Small intestine (tissue), 7 donors: ENCODE results near the gene LINC01488. TPM values are rescaled to one million over a fixed set of nuclear protein-coding genes. Genes with fewer than 3 reads are reported as not detected.

ENCODE experiments used
- DNase-seq, 2 donors: peaks; one replicate each; pipeline versions ENCODE4 v3.0.0 to v3.0.0-alpha.2; 2013
- FAIRE-seq: peaks from 2 replicates; lab custom pipeline; 2012; peaks lifted over from hg19 to GRCh38; lab: Jason Lieb, UNC
- H3K27ac ChIP-seq, 3 donors: one replicate each; pipeline ENCODE4 v1.5.1; 2013; ENCODE audit warnings: low read length in 2 of 3, mild to moderate bottlenecking in 2 of 3, control low read depth in 1 of 3, inconsistent platforms in 1 of 3, low read depth in 1 of 3, moderate library complexity in 1 of 3
- H3K27me3 ChIP-seq, 3 donors: one replicate each; pipeline ENCODE4 v1.6.1; 2013; ENCODE audit warnings: low read length in 3 of 3, inconsistent platforms in 1 of 3; ENCODE audit not compliant: control insufficient read depth in 3 of 3, insufficient read depth in 3 of 3
- H3K36me3 ChIP-seq, 3 donors: one replicate each; pipeline ENCODE4 v1.6.1; 2013; ENCODE audit warnings: low read length in 3 of 3, inconsistent platforms in 1 of 3, low read depth in 1 of 3, mild to moderate bottlenecking in 1 of 3, moderate library complexity in 1 of 3; ENCODE audit not compliant: control insufficient read depth in 3 of 3, insufficient read depth in 2 of 3
- H3K4me1 ChIP-seq, 3 donors: one replicate each; pipeline ENCODE4 v1.6.1; 2013; ENCODE audit warnings: low read length in 2 of 3, inconsistent platforms in 1 of 3, low read depth in 1 of 3, mild to moderate bottlenecking in 1 of 3, moderate library complexity in 1 of 3; ENCODE audit not compliant: control insufficient read depth in 3 of 3, insufficient read depth in 2 of 3
- H3K4me3 ChIP-seq, 3 donors: one replicate each; pipeline ENCODE4 v1.5.1; 2013; ENCODE audit warnings: low read length in 3 of 3, control low read depth in 1 of 3, inconsistent platforms in 1 of 3, low read depth in 1 of 3, mild to moderate bottlenecking in 1 of 3, moderate library complexity in 1 of 3
- H3K9me3 ChIP-seq, 2 donors: one replicate each; pipeline ENCODE4 v1.6.1; 2013; ENCODE audit warnings: low read depth in 1 of 2, low read length in 1 of 2; ENCODE audit not compliant: control insufficient read depth in 2 of 2, insufficient read depth in 1 of 2
- WGBS, 3 donors: extraction: QIAGEN DNeasy Blood & Tissue Kit; methylation state at CpG; one replicate each; pipeline ENCODE4 v1.1.7; 2013; 5-methylcytosine and 5-hydroxymethylcytosine counted together
- polyA plus RNA-seq, 4 donors: library from polyadenylated mRNA; stranded (reverse) in 3 of 4; unstranded in 1 of 4; fragments of 200-250 nt in 3 of 4; fragments of 120-200 nt in 1 of 4; gene quantifications; one replicate each; pipeline versions ENCODE4 v1.2.1 to v1.2.3, GENCODE V29; 2013
- donor health status: healthy with polysubstance abuse.
- donor health status: control.
- donor health status: control.
- donor health status: Bipolar disorder and iron deficiency.
- donor health status: healthy.

The LINC01488 gene
- polyA plus RNA-seq, 4 donors, result 0.03 TPM; not detected in 3

- H3K9me3 ChIP-seq, result peaks cover 0 to 5% of the 10 kb centered on the region in 2 donors
- H3K4me3 ChIP-seq, result no peak overlapping the region
- DNase-seq (no peak), FAIRE-seq (no peak)
- H3K36me3 ChIP-seq, result no peaks in the 10 kb centered on the region
- H3K27me3 ChIP-seq, result no peaks in the 10 kb centered on the region
- H3K4me1 ChIP-seq, result peaks cover 0 to 15% (median 0%) of the 10 kb centered on the region in 3 donors
- no peak overlapping the region for H3K27ac ChIP-seq
- WGBS, 3 donors, result 84 to 88% (median 85%) methylated on average over 12 to 15 of the region's 15 CpGs
Observed at GRCh38 chr11:69524991-69525411, 43.5 kb downstream of the LINC01488 start.

DNA sequence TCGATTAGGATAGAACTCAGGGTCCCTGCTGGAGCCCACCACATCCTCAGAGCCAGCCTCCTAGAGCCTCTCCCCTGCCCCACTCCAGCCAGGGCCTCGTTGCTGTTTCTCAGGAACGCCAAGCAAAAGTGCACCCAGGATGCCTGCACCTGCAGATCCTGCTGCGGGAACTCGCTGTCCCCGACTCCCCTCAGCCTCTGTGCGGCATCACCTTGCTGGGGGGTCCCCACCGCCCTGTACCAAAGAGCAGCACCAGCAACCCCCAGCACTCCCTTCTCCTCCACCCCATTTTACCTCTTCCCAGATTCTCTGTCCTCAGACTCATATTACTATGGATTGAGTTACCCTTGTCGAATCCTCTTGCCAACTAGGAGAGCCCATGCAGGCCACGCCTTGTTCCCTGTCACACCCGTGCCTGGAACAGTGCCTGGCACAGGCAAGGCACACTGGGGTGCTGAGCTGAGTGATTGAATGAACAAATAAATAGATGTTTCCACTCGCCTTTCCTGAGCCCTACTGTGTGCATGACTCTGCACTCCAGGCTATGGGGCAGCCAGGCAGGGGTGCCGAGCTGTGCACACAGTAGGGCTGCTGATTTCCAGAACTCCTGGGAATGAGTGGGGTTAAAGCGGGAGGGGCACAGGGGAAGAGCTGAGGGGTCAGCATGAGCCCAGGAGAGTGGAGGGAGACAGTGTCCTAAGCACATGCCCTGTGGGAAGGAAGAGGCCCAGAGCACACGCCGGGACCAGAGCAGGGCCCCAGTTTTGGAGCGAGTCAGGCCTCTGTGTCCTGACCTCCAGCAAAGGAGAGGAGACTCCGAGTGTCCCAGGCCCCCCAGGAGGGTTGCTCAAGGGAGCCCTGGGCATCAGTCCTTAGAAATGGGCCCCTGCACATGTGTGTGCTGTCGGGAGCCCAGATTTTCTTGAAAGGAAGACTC, 44.3 kb downstream of the LINC01488 start:
- FAIRE-seq (no peak), DNase-seq (no peak)
- H3K9me3 ChIP-seq, result peaks cover 0 to 5% of the 10 kb centered on the region in 2 donors
- no peak overlapping the region for H3K27ac ChIP-seq
- WGBS, 3 donors, result 78 to 85% (median 80%) methylated on average over 19 of the region's 19 CpGs
- H3K27me3 ChIP-seq, result no peaks in the 10 kb centered on the region
- H3K4me1 ChIP-seq, result peaks cover 0 to 7% (median 0%) of the 10 kb centered on the region in 3 donors
- H3K36me3 ChIP-seq, result no peaks in the 10 kb centered on the region
- no peak overlapping the region for H3K4me3 ChIP-seq

GRCh38 chr11:69526453-69526810, 45.0 kb downstream of the LINC01488 start:
- H3K4me3 ChIP-seq, result no peak overlapping the region
- peaks cover 0 to 5% of the 10 kb centered on the region in 2 donors for H3K9me3 ChIP-seq
- no peaks in the 10 kb centered on the region for H3K36me3 ChIP-seq
- H3K4me1 ChIP-seq, result peaks cover 0 to under 1% (median 0%) of the 10 kb centered on the region in 3 donors
- DNase-seq (no peak), FAIRE-seq (no peak)
- no peak overlapping the region for H3K27ac ChIP-seq
- no peaks in the 10 kb centered on the region for H3K27me3 ChIP-seq
- WGBS, 3 donors, result 94 to 95% (median 94%) methylated on average over 12 of the region's 12 CpGs

- DNase-seq (no peak), FAIRE-seq (no peak)
- 92 to 94% (median 94%) methylated on average over 13 of the region's 13 CpGs for WGBS, 3 donors
Observed at GRCh38 chr11:69529001-69529400, 47.5 kb downstream of the LINC01488 start.

GRCh38 chr11:69530278-69531070, 49.0 kb downstream of the LINC01488 start:
- Histone ChIP-seq H3K36me3 (no peaks in the 10 kb centered on the region), H3K27me3 (no peaks in the 10 kb centered on the region), H3K27ac (no peak overlapping the region), H3K4me1 (no peaks in the 10 kb centered on the region), H3K4me3 (no peak overlapping the region), H3K9me3 (no peaks in the 10 kb centered on the region)
- DNase-seq, result no peak
- no peak for FAIRE-seq
- 74 to 83% (median 78%) methylated on average over 19 of the region's 19 CpGs for whole genome bisulfite sequencing, 3 donors

More at GRCh38 chr11:69529001-69529400, 47.5 kb downstream of the LINC01488 start:
- H3K36me3 ChIP-seq, result no peaks in the 10 kb centered on the region
- H3K9me3 ChIP-seq, result no peaks in the 10 kb centered on the region
- no peak overlapping the region for H3K4me3 ChIP-seq
- no peak overlapping the region for H3K27ac ChIP-seq
- H3K27me3 ChIP-seq, result no peaks in the 10 kb centered on the region
- H3K4me1 ChIP-seq, result no peaks in the 10 kb centered on the region

DNA sequence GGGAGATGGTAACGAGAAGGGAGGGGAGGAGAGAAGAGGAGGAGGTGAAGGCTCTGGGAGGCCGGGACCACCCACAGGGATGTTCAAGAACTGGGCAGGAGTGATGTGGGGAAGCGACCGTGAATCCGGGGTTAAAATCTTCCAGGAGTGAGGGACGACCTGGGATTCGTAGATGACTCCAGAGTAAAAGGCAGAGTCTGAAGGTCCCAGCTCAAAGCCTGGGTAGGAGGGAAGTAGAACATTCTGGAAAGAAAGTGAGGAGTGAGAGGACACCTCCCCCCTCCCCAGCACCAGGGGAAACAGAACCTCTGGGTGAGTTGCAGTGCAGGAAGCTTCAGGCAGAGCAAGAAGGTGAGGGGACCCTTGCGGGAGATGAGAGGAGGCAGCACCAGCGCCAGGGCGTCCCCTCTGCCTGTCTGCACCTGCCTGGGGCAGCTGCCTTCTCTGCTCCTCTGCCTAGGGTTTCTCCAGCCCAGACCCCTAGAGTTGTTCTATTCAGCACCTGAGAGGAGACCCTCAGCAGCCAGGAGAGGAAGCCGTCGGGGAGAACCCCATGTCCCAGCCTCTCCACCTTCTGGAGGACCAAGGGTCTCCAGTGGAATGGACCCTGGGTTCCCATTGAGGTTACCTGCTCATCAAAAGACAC, 49.7 kb downstream of the LINC01488 start:
- no peak overlapping the region for H3K27ac ChIP-seq
- H3K4me3 ChIP-seq, result no peak overlapping the region
- no peaks in the 10 kb centered on the region for H3K4me1 ChIP-seq
- 74 to 80% (median 77%) methylated on average over 12 of the region's 12 CpGs for WGBS, 3 donors
- H3K36me3 ChIP-seq, result no peaks in the 10 kb centered on the region
- DNase-seq (no peak), FAIRE-seq (no peak)
- H3K27me3 ChIP-seq, result no peaks in the 10 kb centered on the region
- no peaks in the 10 kb centered on the region for H3K9me3 ChIP-seq

- H3K27me3 ChIP-seq, result no peaks in the 10 kb centered on the region
- no peak overlapping the region for H3K4me3 ChIP-seq
- H3K4me1 ChIP-seq, result no peaks in the 10 kb centered on the region
- 72 to 85% (median 80%) methylated on average over 9 of the region's 9 CpGs for WGBS, 3 donors
- FAIRE-seq (no peak), DNase-seq (no peak)
- no peaks in the 10 kb centered on the region for H3K36me3 ChIP-seq
- H3K27ac ChIP-seq, result no peak overlapping the region
- H3K9me3 ChIP-seq, result no peaks in the 10 kb centered on the region
Observed at GRCh38 chr11:69531717-69532088, 50.2 kb downstream of the LINC01488 start.
